GM23338 (cell line): ENCODE measurements around the gene ZNF792. TPM values are rescaled to one million over a fixed set of nuclear protein-coding genes. Genes with fewer than 3 reads are reported as not detected.

Experiments
- ATAC-seq: fragments of 200-7000 bp; cut with Tn5 transposase; 3 replicates; pipeline ENCODE4 v1.9.1; 2020
- DNase-seq: peaks from one replicate; pipeline ENCODE4 v3.0.0-alpha.2; 2015; ENCODE audit warnings: low spot score
- H2AFZ ChIP-seq: fragments of 200-600 bp; sonication (generic); 2 replicates; pipeline ENCODE4 v1.8.0; 2016; ENCODE audit warnings: antibody characterized with exemption, mild to moderate bottlenecking, moderate library complexity
- H3F3A ChIP-seq: fragments of 200-600 bp; sonication (generic); replicated peaks from 2 replicates; pipeline ENCODE4 v1.8.0; 2017; ENCODE audit warnings: antibody characterized with exemption, mixed run types, low read depth
- H3K27ac ChIP-seq: fragments of 200-600 bp; sonication (generic); 2 replicates; pipeline ENCODE4 v1.6.1; 2016; ENCODE audit warnings: low read depth
- H3K27me3 ChIP-seq: fragments of 200-600 bp; sonication (generic); 2 replicates; pipeline ENCODE4 v1.8.0; 2016; ENCODE audit warnings: mild to moderate bottlenecking, mixed run types, moderate library complexity; ENCODE audit not compliant: insufficient read depth
- H3K36me3 ChIP-seq: fragments of 200-600 bp; sonication (generic); 2 replicates; pipeline ENCODE4 v1.8.0; 2016; ENCODE audit warnings: mild to moderate bottlenecking; ENCODE audit not compliant: insufficient read depth
- H3K4me1 ChIP-seq: fragments of 200-600 bp; sonication (generic); 2 replicates; pipeline ENCODE4 v1.8.0; 2016; ENCODE audit warnings: mild to moderate bottlenecking, moderate library complexity; ENCODE audit not compliant: insufficient read depth
- H3K4me2 ChIP-seq: fragments of 200-600 bp; sonication (generic); 2 replicates; pipeline ENCODE4 v1.7.1; 2017; ENCODE audit warnings: mixed run types
- H3K4me3 ChIP-seq: fragments of 200-600 bp; sonication (generic); 2 replicates; pipeline ENCODE4 v1.6.1; 2016; ENCODE audit warnings: mixed run types
- H3K79me2 ChIP-seq: fragments of 200-600 bp; sonication (generic); replicated peaks from 2 replicates; pipeline ENCODE4 v1.8.0; 2017; ENCODE audit warnings: mild to moderate bottlenecking; ENCODE audit not compliant: insufficient read depth
- H3K9me2 ChIP-seq: fragments of 200-600 bp; sonication (generic); 2 replicates; pipeline ENCODE4 v1.8.0; 2017; ENCODE audit not compliant: insufficient read depth
- H4K20me1 ChIP-seq: fragments of 200-600 bp; sonication (generic); replicated peaks from 2 replicates; pipeline ENCODE4 v1.8.0; 2017; ENCODE audit warnings: mild to moderate bottlenecking; ENCODE audit not compliant: insufficient read depth
- H3K27ac Mint-ChIP-seq: 2 replicates; pipeline ENCODE4 v1.8.0; 2020; ENCODE audit warnings: inconsistent platforms, mild to moderate bottlenecking, moderate library complexity, mixed read lengths
- H3K27me3 Mint-ChIP-seq: 3 replicates; pipeline ENCODE4 v1.8.0; 2022; ENCODE audit warnings: low read depth, mild to moderate bottlenecking, moderate library complexity, mixed read lengths, inconsistent platforms; ENCODE audit not compliant: insufficient read depth, poor library complexity
- H3K36me3 Mint-ChIP-seq: 3 replicates; pipeline ENCODE4 v1.8.0; 2021; ENCODE audit warnings: low read depth, mild to moderate bottlenecking, inconsistent platforms, moderate library complexity, mixed read lengths
- H3K4me1 Mint-ChIP-seq: 3 replicates; pipeline ENCODE4 v1.8.0; 2020; ENCODE audit warnings: mild to moderate bottlenecking, inconsistent platforms, mixed read lengths
- H3K4me3 Mint-ChIP-seq: 3 replicates; pipeline ENCODE4 v1.8.0; 2021; ENCODE audit warnings: moderate library complexity, mild to moderate bottlenecking, inconsistent platforms, mixed read lengths
- H3K9me3 Mint-ChIP-seq: 3 replicates; pipeline ENCODE4 v1.8.0; 2020; ENCODE audit warnings: moderate library complexity, mild to moderate bottlenecking, inconsistent platforms, mixed read lengths
- CREB1 ChIP-seq: fragments of 250-450 bp; sonication (Bioruptor Pico); IDR thresholded peaks from 2 replicates; pipeline ENCODE4 v1.5.0; 2020; ENCODE audit warnings: low read depth, mild to moderate bottlenecking, moderate library complexity
- EZH2 ChIP-seq: fragments of 200-600 bp; sonication (generic); IDR thresholded peaks from one replicate; pipeline ENCODE4 v1.8.0; 2017; ENCODE audit warnings: antibody characterized with exemption, mild to moderate bottlenecking, low read depth; ENCODE audit not compliant: unreplicated experiment
- EZH2phosphoT487 ChIP-seq: fragments of 200-600 bp; sonication (generic); IDR thresholded peaks from one replicate; pipeline ENCODE4 v1.8.1; 2018; ENCODE audit warnings: antibody characterized with exemption; ENCODE audit not compliant: unreplicated experiment
- JUNB ChIP-seq: IDR thresholded peaks from one replicate; pipeline ENCODE4 v1.6.1; 2016; ENCODE audit warnings: antibody characterized with exemption; ENCODE audit not compliant: unreplicated experiment
- NANOG ChIP-seq: IDR thresholded peaks from 2 replicates; pipeline ENCODE4 v1.6.1; 2016; ENCODE audit warnings: antibody characterized with exemption, borderline replicate concordance
- POLR2AphosphoS5 ChIP-seq: IDR thresholded peaks from 2 replicates; pipeline ENCODE4 v1.6.1; 2016; ENCODE audit warnings: antibody characterized with exemption, low read depth
- STAT1 ChIP-seq: IDR thresholded peaks from one replicate; pipeline ENCODE4 v1.6.1; 2016; ENCODE audit warnings: antibody characterized with exemption; ENCODE audit not compliant: unreplicated experiment
- ZNF114 ChIP-seq: fragments of 250-450 bp; sonication (Bioruptor Pico); IDR thresholded peaks from 2 replicates; pipeline ENCODE4 v1.5.0; 2020; ENCODE audit warnings: mild to moderate bottlenecking, moderate library complexity
- ZNF331 ChIP-seq: fragments of 250-450 bp; sonication (Bioruptor Pico); IDR thresholded peaks from 2 replicates; pipeline ENCODE4 v1.5.0; 2020; ENCODE audit warnings: low read depth, mild to moderate bottlenecking, moderate library complexity
- polyA plus RNA-seq: library from polyadenylated mRNA; unstranded; fragments of >200 nt; fragmentation: Nextera tagmentation; extraction: Ambion mirVana; gene quantifications from 2 replicates; pipeline ENCODE4 v1.2.1, GENCODE V29; 2016
- total RNA-seq: library from RNA; depleted of rRNA; stranded (reverse); fragments of >200 nt; shearing (Covaris generic); gene quantifications from 2 replicates; pipeline ENCODE4 v1.2.3, GENCODE V29; 2014
- TF ChIP-seq, protein P1 (sequence below): fragments of 250-450 bp; sonication (Bioruptor Pico); IDR thresholded peaks from 2 replicates; pipeline ENCODE4 v1.5.0; 2020; ENCODE audit warnings: mild to moderate bottlenecking, moderate library complexity
- TF ChIP-seq, protein P2 (sequence below): IDR thresholded peaks from 2 replicates; pipeline ENCODE4 v1.6.1; 2016; ENCODE audit warnings: antibody characterized with exemption
- TF ChIP-seq, protein P3 (sequence below), 2 experiments: fragments of 200-600 bp in 1 of 2; sonication (generic) in 1 of 2; conservative IDR thresholded peaks; 2 replicates each; pipeline versions ENCODE4 v1.5.1 to v1.6.1; 2016 to 2017; ENCODE audit warnings: antibody characterized with exemption in 2 of 2, low read depth in 2 of 2, mild to moderate bottlenecking in 2 of 2, moderate library complexity in 1 of 2
- TF ChIP-seq, protein P4 (sequence below): IDR thresholded peaks from one replicate; pipeline ENCODE4 v1.6.1; 2018; ENCODE audit warnings: antibody characterized with exemption; ENCODE audit not compliant: unreplicated experiment

The ZNF792 gene
- total and polyA plus RNA-seq, 2 experiments from 2014 or later, result 1.3 to 12.8 TPM

DNA sequence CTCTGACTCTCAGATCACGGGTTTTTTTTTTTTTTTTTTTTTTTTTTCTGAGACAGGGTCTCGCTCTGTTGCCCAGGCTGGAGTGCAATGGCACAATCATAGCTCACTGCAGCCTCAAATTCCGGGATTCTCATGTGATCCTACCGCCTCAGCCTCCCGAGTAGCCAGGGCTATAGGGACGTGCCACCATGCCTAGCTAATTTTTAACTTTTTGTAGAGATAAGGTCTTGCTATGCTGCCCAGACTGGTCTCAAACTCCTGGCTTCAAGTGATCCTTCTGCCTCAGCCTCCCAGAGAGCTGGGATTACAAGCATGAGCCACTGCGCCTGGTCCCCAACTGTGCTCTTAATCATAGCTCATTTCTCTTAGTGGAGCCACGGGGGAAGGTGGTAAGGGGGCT is 31.5 kb upstream of the ZNF792 start:
- H3K4me1 ChIP-seq, result peaks cover 28% of the 10 kb centered on the region
- Mint-ChIP-seq H3K4me3 (no peak overlapping the region), H3K9me3 (peaks cover 14% of the 10 kb centered on the region), H3K27ac (no peak overlapping the region), H3K27me3 (peaks cover 23% of the 10 kb centered on the region), H3K36me3 (no peaks in the 10 kb centered on the region; the same call in 2 of the 3 replicates), H3K4me1 (peaks cover 26% of the 10 kb centered on the region)
- H3F3A ChIP-seq, result peaks cover 15% of the 10 kb centered on the region
- peaks cover under 1% of the 10 kb centered on the region; the same call in 1 of the 2 replicates for H3K79me2 ChIP-seq
- H3K4me3 ChIP-seq, result no peak overlapping the region
- ATAC-seq (no peak), DNase-seq (no peak)
- H3K36me3 ChIP-seq, result no peaks in the 10 kb centered on the region
- no peak overlapping the region for H3K27ac ChIP-seq
- no peak overlapping the region; the same call in 1 of the 2 replicates for H2AFZ ChIP-seq
- no peaks in the 10 kb centered on the region for H4K20me1 ChIP-seq
- H3K9me2 ChIP-seq, result no peaks in the 10 kb centered on the region
- H3K27me3 ChIP-seq, result no peaks in the 10 kb centered on the region
- TF ChIP-seq STAT1 (no peak), POLR2AphosphoS5 (no peak), ZNF331 (CRISPR knock-in tag) (no peak), NANOG (no peak), CREB1 (no peak), EZH2 (no peak), EZH2phosphoT487 (no peak), JUNB (no peak), ZNF114 (CRISPR knock-in tag) (no peak)
- TF ChIP-seq, protein P1, sequence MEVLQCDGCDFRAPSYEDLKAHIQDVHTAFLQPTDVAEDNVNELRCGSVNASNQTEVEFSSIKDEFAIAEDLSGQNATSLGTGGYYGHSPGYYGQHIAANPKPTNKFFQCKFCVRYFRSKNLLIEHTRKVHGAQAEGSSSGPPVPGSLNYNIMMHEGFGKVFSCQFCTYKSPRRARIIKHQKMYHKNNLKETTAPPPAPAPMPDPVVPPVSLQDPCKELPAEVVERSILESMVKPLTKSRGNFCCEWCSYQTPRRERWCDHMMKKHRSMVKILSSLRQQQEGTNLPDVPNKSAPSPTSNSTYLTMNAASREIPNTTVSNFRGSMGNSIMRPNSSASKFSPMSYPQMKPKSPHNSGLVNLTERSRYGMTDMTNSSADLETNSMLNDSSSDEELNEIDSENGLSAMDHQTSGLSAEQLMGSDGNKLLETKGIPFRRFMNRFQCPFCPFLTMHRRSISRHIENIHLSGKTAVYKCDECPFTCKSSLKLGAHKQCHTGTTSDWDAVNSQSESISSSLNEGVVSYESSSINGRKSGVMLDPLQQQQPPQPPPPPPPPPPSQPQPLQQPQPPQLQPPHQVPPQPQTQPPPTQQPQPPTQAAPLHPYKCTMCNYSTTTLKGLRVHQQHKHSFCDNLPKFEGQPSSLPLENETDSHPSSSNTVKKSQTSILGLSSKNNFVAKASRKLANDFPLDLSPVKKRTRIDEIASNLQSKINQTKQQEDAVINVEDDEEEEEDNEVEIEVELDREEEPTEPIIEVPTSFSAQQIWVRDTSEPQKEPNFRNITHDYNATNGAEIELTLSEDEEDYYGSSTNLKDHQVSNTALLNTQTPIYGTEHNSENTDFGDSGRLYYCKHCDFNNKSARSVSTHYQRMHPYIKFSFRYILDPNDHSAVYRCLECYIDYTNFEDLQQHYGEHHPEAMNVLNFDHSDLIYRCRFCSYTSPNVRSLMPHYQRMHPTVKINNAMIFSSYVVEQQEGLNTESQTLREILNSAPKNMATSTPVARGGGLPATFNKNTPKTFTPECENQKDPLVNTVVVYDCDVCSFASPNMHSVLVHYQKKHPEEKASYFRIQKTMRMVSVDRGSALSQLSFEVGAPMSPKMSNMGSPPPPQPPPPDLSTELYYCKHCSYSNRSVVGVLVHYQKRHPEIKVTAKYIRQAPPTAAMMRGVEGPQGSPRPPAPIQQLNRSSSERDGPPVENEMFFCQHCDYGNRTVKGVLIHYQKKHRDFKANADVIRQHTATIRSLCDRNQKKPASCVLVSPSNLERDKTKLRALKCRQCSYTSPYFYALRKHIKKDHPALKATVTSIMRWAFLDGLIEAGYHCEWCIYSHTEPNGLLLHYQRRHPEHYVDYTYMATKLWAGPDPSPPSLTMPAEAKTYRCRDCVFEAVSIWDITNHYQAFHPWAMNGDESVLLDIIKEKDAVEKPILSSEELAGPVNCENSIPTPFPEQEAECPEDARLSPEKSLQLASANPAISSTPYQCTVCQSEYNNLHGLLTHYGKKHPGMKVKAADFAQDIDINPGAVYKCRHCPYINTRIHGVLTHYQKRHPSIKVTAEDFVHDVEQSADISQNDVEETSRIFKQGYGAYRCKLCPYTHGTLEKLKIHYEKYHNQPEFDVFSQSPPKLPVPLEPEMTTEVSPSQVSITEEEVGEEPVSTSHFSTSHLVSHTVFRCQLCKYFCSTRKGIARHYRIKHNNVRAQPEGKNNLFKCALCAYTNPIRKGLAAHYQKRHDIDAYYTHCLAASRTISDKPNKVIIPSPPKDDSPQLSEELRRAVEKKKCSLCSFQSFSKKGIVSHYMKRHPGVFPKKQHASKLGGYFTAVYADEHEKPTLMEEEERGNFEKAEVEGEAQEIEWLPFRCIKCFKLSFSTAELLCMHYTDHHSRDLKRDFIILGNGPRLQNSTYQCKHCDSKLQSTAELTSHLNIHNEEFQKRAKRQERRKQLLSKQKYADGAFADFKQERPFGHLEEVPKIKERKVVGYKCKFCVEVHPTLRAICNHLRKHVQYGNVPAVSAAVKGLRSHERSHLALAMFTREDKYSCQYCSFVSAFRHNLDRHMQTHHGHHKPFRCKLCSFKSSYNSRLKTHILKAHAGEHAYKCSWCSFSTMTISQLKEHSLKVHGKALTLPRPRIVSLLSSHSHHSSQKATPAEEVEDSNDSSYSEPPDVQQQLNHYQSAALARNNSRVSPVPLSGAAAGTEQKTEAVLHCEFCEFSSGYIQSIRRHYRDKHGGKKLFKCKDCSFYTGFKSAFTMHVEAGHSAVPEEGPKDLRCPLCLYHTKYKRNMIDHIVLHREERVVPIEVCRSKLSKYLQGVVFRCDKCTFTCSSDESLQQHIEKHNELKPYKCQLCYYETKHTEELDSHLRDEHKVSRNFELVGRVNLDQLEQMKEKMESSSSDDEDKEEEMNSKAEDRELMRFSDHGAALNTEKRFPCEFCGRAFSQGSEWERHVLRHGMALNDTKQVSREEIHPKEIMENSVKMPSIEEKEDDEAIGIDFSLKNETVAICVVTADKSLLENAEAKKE (CRISPR knock-in tag), result no peak
- TF ChIP-seq, protein P2, sequence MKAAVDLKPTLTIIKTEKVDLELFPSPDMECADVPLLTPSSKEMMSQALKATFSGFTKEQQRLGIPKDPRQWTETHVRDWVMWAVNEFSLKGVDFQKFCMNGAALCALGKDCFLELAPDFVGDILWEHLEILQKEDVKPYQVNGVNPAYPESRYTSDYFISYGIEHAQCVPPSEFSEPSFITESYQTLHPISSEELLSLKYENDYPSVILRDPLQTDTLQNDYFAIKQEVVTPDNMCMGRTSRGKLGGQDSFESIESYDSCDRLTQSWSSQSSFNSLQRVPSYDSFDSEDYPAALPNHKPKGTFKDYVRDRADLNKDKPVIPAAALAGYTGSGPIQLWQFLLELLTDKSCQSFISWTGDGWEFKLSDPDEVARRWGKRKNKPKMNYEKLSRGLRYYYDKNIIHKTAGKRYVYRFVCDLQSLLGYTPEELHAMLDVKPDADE, result no peak
- TF ChIP-seq, protein P3, sequence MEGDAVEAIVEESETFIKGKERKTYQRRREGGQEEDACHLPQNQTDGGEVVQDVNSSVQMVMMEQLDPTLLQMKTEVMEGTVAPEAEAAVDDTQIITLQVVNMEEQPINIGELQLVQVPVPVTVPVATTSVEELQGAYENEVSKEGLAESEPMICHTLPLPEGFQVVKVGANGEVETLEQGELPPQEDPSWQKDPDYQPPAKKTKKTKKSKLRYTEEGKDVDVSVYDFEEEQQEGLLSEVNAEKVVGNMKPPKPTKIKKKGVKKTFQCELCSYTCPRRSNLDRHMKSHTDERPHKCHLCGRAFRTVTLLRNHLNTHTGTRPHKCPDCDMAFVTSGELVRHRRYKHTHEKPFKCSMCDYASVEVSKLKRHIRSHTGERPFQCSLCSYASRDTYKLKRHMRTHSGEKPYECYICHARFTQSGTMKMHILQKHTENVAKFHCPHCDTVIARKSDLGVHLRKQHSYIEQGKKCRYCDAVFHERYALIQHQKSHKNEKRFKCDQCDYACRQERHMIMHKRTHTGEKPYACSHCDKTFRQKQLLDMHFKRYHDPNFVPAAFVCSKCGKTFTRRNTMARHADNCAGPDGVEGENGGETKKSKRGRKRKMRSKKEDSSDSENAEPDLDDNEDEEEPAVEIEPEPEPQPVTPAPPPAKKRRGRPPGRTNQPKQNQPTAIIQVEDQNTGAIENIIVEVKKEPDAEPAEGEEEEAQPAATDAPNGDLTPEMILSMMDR (conservative IDR thresholded peaks at IDR 0.05; ENCODE audit: low read depth in 2 of 2), result no peak
- TF ChIP-seq, protein P4, sequence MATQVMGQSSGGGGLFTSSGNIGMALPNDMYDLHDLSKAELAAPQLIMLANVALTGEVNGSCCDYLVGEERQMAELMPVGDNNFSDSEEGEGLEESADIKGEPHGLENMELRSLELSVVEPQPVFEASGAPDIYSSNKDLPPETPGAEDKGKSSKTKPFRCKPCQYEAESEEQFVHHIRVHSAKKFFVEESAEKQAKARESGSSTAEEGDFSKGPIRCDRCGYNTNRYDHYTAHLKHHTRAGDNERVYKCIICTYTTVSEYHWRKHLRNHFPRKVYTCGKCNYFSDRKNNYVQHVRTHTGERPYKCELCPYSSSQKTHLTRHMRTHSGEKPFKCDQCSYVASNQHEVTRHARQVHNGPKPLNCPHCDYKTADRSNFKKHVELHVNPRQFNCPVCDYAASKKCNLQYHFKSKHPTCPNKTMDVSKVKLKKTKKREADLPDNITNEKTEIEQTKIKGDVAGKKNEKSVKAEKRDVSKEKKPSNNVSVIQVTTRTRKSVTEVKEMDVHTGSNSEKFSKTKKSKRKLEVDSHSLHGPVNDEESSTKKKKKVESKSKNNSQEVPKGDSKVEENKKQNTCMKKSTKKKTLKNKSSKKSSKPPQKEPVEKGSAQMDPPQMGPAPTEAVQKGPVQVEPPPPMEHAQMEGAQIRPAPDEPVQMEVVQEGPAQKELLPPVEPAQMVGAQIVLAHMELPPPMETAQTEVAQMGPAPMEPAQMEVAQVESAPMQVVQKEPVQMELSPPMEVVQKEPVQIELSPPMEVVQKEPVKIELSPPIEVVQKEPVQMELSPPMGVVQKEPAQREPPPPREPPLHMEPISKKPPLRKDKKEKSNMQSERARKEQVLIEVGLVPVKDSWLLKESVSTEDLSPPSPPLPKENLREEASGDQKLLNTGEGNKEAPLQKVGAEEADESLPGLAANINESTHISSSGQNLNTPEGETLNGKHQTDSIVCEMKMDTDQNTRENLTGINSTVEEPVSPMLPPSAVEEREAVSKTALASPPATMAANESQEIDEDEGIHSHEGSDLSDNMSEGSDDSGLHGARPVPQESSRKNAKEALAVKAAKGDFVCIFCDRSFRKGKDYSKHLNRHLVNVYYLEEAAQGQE, result no peak
- H3K4me2 ChIP-seq, result no peak overlapping the region
